ENCODE measurements around the gene EEF1AKMT3.

The EEF1AKMT3 gene

DNA sequence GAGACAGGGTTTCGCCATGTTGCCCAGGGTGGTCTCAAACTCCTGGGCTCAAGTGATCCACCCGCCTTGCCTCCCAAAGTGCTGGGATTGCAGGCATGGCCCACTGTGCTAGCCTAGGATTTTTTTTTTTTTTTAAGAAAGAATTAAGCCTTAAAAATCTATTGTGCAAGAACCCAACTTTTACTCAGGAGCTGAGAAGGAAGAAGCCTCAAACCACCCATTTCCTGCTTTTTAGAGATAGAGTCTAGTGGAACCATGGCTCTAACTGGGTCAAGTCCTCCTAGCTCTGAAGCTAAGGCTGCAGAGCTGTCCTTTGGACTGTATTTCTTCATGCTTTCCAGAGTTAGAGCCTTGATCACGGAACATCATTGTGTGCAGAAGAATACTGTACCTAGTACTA is 8.8 kb downstream of the EEF1AKMT3 start:
- Histone ChIP-seq H3K27ac (no peak overlapping the region), H3K27me3 (ENCODE audit: control insufficient read depth, insufficient read depth, low read length) (no peaks in the 10 kb centered on the region), H3K4me3 (ENCODE audit: low read depth, low read length) (no peak overlapping the region), H3K4me2 (ENCODE audit: low read length) (no peak overlapping the region), H3K36me3 (ENCODE audit: control insufficient read depth, insufficient read depth, low read length) (no peaks in the 10 kb centered on the region), H3K9me3 (ENCODE audit: control insufficient read depth, low read length) (no peaks in the 10 kb centered on the region), H3K4me1 (peaks cover 9% of the 10 kb centered on the region), H3K79me2 (peaks cover 14% of the 10 kb centered on the region), H2AFZ (no peak overlapping the region), H3K9ac (no peak overlapping the region)
- TF ChIP-seq, protein P1, sequence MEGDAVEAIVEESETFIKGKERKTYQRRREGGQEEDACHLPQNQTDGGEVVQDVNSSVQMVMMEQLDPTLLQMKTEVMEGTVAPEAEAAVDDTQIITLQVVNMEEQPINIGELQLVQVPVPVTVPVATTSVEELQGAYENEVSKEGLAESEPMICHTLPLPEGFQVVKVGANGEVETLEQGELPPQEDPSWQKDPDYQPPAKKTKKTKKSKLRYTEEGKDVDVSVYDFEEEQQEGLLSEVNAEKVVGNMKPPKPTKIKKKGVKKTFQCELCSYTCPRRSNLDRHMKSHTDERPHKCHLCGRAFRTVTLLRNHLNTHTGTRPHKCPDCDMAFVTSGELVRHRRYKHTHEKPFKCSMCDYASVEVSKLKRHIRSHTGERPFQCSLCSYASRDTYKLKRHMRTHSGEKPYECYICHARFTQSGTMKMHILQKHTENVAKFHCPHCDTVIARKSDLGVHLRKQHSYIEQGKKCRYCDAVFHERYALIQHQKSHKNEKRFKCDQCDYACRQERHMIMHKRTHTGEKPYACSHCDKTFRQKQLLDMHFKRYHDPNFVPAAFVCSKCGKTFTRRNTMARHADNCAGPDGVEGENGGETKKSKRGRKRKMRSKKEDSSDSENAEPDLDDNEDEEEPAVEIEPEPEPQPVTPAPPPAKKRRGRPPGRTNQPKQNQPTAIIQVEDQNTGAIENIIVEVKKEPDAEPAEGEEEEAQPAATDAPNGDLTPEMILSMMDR (IDR thresholded peaks at IDR 0.05): no peak

DNA sequence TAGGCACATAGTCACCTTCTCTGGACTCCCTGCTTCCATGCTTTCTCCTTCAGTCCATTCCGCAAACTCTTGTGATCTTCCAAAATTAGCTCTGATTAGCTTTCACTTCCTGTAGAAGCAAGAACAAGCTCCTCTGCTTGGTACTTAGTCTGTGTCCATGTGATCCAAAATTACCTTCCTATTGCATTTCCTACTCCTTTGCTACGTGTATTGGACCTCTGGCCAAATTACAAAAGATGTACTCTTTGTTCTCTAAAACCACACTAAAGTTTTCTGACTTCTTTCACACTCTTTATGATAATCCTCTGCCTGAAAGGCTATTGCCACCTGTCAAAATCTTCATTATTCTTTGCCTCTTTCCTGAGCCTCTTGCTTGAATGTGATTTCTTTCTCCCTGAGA is 9.4 kb downstream of the EEF1AKMT3 start:
- no peak overlapping the region for H3K27ac ChIP-seq

DNA sequence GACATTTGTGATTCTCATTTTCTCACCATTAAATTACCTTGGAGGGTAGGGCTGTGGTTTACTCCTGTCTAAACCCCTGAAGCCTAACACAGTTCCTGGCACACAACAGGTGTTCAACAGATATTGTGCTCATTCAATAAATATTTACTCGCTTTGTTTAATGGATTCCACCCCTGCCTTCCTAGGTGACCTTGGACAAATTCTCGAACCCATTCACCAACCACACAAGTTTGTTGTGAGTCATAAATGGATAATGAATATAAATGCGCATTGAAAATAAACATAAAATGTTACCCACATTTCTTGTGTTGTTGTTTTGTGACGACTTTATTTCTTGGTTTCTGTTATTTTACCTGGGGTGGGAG is 9.8 kb downstream of the EEF1AKMT3 start:
- Histone ChIP-seq H3K4me1 (peaks cover 9% of the 10 kb centered on the region), H3K9me3 (ENCODE audit: control insufficient read depth, low read length) (no peaks in the 10 kb centered on the region), H3K4me3 (ENCODE audit: low read depth, low read length) (peak overlapping the region; percentile 84), H3K79me2 (peaks cover 14% of the 10 kb centered on the region), H2AFZ (peak overlapping the region; percentile 92), H3K4me2 (ENCODE audit: low read length) (no peak overlapping the region), H3K36me3 (ENCODE audit: control insufficient read depth, insufficient read depth, low read length) (no peaks in the 10 kb centered on the region), H3K9ac (no peak overlapping the region), H3K27me3 (ENCODE audit: control insufficient read depth, insufficient read depth, low read length) (no peaks in the 10 kb centered on the region), H3K27ac (peak overlapping the region; percentile 42)
- TF ChIP-seq, protein P1 (IDR thresholded peaks at IDR 0.05): no peak

More for the DNA sequence above, 9.4 kb downstream of the EEF1AKMT3 start:
- H3K4me3 ChIP-seq (ENCODE audit: low read depth, low read length): no peak overlapping the region
- no peak overlapping the region for H3K4me2 ChIP-seq (ENCODE audit: low read length)
- no peaks in the 10 kb centered on the region for H3K36me3 ChIP-seq (ENCODE audit: control insufficient read depth, insufficient read depth, low read length)
- peaks cover 14% of the 10 kb centered on the region for H3K79me2 ChIP-seq
- H3K27me3 ChIP-seq (ENCODE audit: control insufficient read depth, insufficient read depth, low read length): no peaks in the 10 kb centered on the region
- TF ChIP-seq, protein P1 (IDR thresholded peaks at IDR 0.05): no peak
- H3K9ac ChIP-seq: no peak overlapping the region
- H2AFZ ChIP-seq: no peak overlapping the region
- H3K9me3 ChIP-seq (ENCODE audit: control insufficient read depth, low read length): no peaks in the 10 kb centered on the region
- H3K4me1 ChIP-seq: peaks cover 9% of the 10 kb centered on the region

DNA sequence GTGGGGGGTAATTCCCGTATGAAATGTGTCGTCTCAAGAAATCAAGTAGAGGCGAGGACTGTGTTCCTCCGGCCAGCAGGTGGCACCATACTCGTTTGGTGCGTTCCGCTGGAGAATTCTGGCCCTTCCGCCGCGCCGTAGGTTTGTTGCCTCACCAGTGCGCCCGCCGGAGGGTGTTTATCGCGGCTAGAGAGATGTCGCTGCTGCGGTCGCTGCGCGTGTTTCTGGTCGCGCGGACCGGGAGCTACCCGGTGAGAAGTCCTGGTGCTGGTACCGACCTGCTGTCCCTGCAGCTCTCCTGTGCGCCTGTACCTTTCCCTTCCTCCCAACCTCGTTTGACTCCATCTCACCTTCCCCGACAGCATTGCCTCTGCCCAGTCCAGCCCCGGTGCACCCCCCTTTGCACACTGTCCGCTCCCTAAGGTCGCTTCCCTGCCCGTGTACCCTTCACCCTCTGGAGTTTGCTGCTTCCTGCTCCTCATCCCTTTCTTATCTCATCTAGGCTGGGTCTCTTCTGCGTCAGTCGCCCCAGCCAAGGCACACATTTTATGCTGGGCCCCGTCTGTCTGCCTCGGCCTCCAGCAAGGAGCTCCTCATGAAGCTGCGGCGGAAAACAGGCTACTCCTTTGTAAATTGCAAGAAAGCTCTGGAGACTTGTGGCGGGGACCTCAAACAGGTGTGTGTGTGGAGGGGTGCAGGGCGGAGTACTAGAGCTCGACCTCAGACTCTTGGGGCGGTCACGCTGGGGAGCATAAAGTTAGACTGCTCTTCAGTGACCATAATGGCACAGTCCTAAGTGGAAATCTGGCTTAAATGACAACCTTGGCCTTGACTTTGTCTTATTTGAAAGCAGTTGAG is 10.4 kb downstream of the EEF1AKMT3 start, which contains the start of gene TSFM:
TSS of gene TSFM (plus strand) at position 180 of the 858 bp plus-strand sequence. CDS start at position 195, 15 bp downstream.
- H3K36me3 ChIP-seq (ENCODE audit: control insufficient read depth, insufficient read depth, low read length): no peaks in the 10 kb centered on the region
- H3K4me1 ChIP-seq: peaks cover 9% of the 10 kb centered on the region

More for the DNA sequence above, 10.4 kb downstream of the EEF1AKMT3 start, which contains the start of gene TSFM:
- Histone ChIP-seq H2AFZ (peak within 1 kb of the TSS; percentile 92), H3K4me2 (ENCODE audit: low read length) (peak within 1 kb of the TSS; percentile 75), H3K27ac (peak within 1 kb of the TSS; percentile 42), H3K4me3 (ENCODE audit: low read depth, low read length) (peak within 1 kb of the TSS; percentile 84), H3K9ac (peak within 1 kb of the TSS; percentile 81), H3K79me2 (peaks cover 14% of the 10 kb centered on the region), H3K9me3 (ENCODE audit: control insufficient read depth, low read length) (no peaks in the 10 kb centered on the region), H3K27me3 (ENCODE audit: control insufficient read depth, insufficient read depth, low read length) (no peaks in the 10 kb centered on the region)
- TF ChIP-seq, protein P1 (IDR thresholded peaks at IDR 0.05): peak; percentile 97

All from parathyroid adenoma (tissue), 2 donors.